HepG2 (cell line): ENCODE data around the gene A3GALT2. TPM values are rescaled to one million over a fixed set of nuclear protein-coding genes. Genes with fewer than 3 reads are reported as not detected.

Source experiments
- AGO2 ChIP-seq: fragments of 200-400 bp; formaldehyde crosslinking; optimal IDR thresholded peaks from 2 replicates; pipeline ENCODE3; 2017; ENCODE audit warnings: mild to moderate bottlenecking, low read depth, low read length, moderate library complexity
- ATF5 ChIP-seq: sonication (generic); formaldehyde crosslinking; IDR thresholded peaks from 2 replicates; pipeline ENCODE4 v1.4.0; 2020; ENCODE audit warnings: mild to moderate bottlenecking, low read depth, missing genetic modification reagents
- FOXK1 ChIP-seq: sonication (generic); formaldehyde crosslinking; IDR thresholded peaks from 2 replicates; pipeline ENCODE4 v1.4.0; 2020; ENCODE audit warnings: low read depth, missing genetic modification reagents, borderline replicate concordance
- HES4 ChIP-seq: sonication (generic); formaldehyde crosslinking; IDR thresholded peaks from 2 replicates; pipeline ENCODE4 v1.9.0; 2021; ENCODE audit warnings: mild to moderate bottlenecking, missing genetic modification reagents, borderline replicate concordance
- HIVEP1 ChIP-seq: sonication (generic); formaldehyde crosslinking; IDR thresholded peaks from 2 replicates; pipeline ENCODE4 v1.4.0; 2020; ENCODE audit warnings: mild to moderate bottlenecking, missing genetic modification reagents
- HNF4G ChIP-seq, 2 experiments: sonication (generic) in 1 of 2; formaldehyde crosslinking in 1 of 2; IDR thresholded peaks; 2 replicates each; pipeline versions ENCODE4 v1.4.0 to v1.6.1; 2011 to 2020; ENCODE audit warnings: borderline replicate concordance in 2 of 2, low read depth in 2 of 2, mild to moderate bottlenecking in 2 of 2, low read length in 1 of 2, missing genetic modification reagents in 1 of 2, moderate library complexity in 1 of 2
- JUND ChIP-seq: sonication (generic); formaldehyde crosslinking; IDR thresholded peaks from 2 replicates; pipeline ENCODE4 v1.8.0; 2022; ENCODE audit warnings: mild to moderate bottlenecking, missing genetic modification reagents
- MTF1 ChIP-seq: sonication (generic); formaldehyde crosslinking; IDR thresholded peaks from 2 replicates; pipeline ENCODE4 v1.5.0; 2020; ENCODE audit warnings: missing genetic modification reagents
- MTF2 ChIP-seq: sonication (generic); formaldehyde crosslinking; IDR thresholded peaks from 2 replicates; pipeline ENCODE4 v1.5.0; 2020; ENCODE audit warnings: missing genetic modification reagents, borderline replicate concordance
- NFATC3 ChIP-seq: sonication (generic); formaldehyde crosslinking; IDR thresholded peaks from 2 replicates; pipeline ENCODE4 v1.5.1; 2020; ENCODE audit warnings: mild to moderate bottlenecking, missing genetic modification reagents
- RXRA ChIP-seq: sonication (generic); formaldehyde crosslinking; IDR thresholded peaks from 2 replicates; pipeline ENCODE4 v1.5.1; 2020; ENCODE audit warnings: missing genetic modification reagents
- SAP130 ChIP-seq: IDR thresholded peaks from 2 replicates; pipeline ENCODE4 v1.6.1; 2016; ENCODE audit warnings: low read depth
- SKI ChIP-seq: fragments of 450-650 bp; IDR thresholded peaks from one replicate; pipeline ENCODE4 v1.6.1; 2018; ENCODE audit warnings: mild to moderate bottlenecking; ENCODE audit not compliant: partially characterized antibody
- ZNF20 ChIP-seq: sonication (generic); formaldehyde crosslinking; IDR thresholded peaks from 2 replicates; pipeline ENCODE4 v1.4.0; 2020; ENCODE audit warnings: mild to moderate bottlenecking, moderate library complexity, missing genetic modification reagents
- ZNF747 ChIP-seq: sonication (generic); formaldehyde crosslinking; IDR thresholded peaks from 2 replicates; pipeline ENCODE4 v1.8.1; 2023; ENCODE audit warnings: missing genetic modification reagents, mild to moderate bottlenecking, borderline replicate concordance
- ZSCAN9 ChIP-seq: IDR thresholded peaks from 2 replicates; pipeline ENCODE4 v1.6.1; 2016; ENCODE audit warnings: borderline replicate concordance
- polyA plus RNA-seq, 8 experiments: library from polyadenylated mRNA; depleted of rRNA in 3 of 8; stranded (reverse) in 7 of 8; unstranded in 1 of 8; fragments of >200 nt; fragmentation: Illumina TruSeq in 4 of 8; extraction: Trizol in 4 of 8; gene quantifications; 2 replicates each; pipeline versions ENCODE4 v1.2.1 to v1.2.3, GENCODE V29; 2011 to 2016; ENCODE audit warnings: low read depth in 4 of 8, missing spikeins in 1 of 8, mixed read lengths in 1 of 8; ENCODE audit not compliant: insufficient read depth in 1 of 8
- total RNA-seq, 5 experiments: library from RNA; depleted of rRNA; stranded (reverse); fragments of >200 nt; fragmentation: Illumina TruSeq; extraction: Trizol; gene quantifications; 2 replicates each; pipeline ENCODE4 v1.2.3, GENCODE V29; 2016; ENCODE audit warnings: low read depth in 1 of 5
- TF ChIP-seq, protein P1 (sequence below): sonication (generic); formaldehyde crosslinking; IDR thresholded peaks from 2 replicates; pipeline ENCODE4 v1.9.0; 2021; ENCODE audit warnings: missing genetic modification reagents, borderline replicate concordance
- TF ChIP-seq, protein P2 (sequence below): sonication (generic); formaldehyde crosslinking; IDR thresholded peaks from 2 replicates; pipeline ENCODE4 v1.4.0; 2020; ENCODE audit warnings: mild to moderate bottlenecking, low read depth, missing genetic modification reagents
- TF ChIP-seq, protein P3 (sequence below): sonication (generic); formaldehyde crosslinking; IDR thresholded peaks from 2 replicates; pipeline ENCODE4 v1.5.1; 2020; ENCODE audit warnings: missing genetic modification reagents, mild to moderate bottlenecking, borderline replicate concordance
- TF ChIP-seq, protein P4 (sequence below): sonication (generic); formaldehyde crosslinking; conservative IDR thresholded peaks from 2 replicates; pipeline ENCODE4 v1.8.1; 2023; ENCODE audit warnings: missing genetic modification reagents

A3GALT2 gene
- total and polyA plus RNA-seq, 2 of the 13 experiments (the other 11 are each of a cell fraction or from before 2014, with no cell fraction given), result not detected

- TF ChIP-seq, protein P1, sequence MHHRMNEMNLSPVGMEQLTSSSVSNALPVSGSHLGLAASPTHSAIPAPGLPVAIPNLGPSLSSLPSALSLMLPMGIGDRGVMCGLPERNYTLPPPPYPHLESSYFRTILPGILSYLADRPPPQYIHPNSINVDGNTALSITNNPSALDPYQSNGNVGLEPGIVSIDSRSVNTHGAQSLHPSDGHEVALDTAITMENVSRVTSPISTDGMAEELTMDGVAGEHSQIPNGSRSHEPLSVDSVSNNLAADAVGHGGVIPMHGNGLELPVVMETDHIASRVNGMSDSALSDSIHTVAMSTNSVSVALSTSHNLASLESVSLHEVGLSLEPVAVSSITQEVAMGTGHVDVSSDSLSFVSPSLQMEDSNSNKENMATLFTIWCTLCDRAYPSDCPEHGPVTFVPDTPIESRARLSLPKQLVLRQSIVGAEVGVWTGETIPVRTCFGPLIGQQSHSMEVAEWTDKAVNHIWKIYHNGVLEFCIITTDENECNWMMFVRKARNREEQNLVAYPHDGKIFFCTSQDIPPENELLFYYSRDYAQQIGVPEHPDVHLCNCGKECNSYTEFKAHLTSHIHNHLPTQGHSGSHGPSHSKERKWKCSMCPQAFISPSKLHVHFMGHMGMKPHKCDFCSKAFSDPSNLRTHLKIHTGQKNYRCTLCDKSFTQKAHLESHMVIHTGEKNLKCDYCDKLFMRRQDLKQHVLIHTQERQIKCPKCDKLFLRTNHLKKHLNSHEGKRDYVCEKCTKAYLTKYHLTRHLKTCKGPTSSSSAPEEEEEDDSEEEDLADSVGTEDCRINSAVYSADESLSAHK (CRISPR knock-in tag), result no peak
- TF ChIP-seq, protein P2, sequence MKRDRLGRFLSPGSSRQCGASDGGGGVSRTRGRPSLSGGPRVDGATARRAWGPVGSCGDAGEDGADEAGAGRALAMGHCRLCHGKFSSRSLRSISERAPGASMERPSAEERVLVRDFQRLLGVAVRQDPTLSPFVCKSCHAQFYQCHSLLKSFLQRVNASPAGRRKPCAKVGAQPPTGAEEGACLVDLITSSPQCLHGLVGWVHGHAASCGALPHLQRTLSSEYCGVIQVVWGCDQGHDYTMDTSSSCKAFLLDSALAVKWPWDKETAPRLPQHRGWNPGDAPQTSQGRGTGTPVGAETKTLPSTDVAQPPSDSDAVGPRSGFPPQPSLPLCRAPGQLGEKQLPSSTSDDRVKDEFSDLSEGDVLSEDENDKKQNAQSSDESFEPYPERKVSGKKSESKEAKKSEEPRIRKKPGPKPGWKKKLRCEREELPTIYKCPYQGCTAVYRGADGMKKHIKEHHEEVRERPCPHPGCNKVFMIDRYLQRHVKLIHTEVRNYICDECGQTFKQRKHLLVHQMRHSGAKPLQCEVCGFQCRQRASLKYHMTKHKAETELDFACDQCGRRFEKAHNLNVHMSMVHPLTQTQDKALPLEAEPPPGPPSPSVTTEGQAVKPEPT, result peak; percentile 58; the same call in 1 of the 2 replicates
- peak; percentile 89; the same call in 1 of the 2 replicates for TF ChIP-seq ZNF747
- no peak for TF ChIP-seq ZNF20
- peak; percentile 83; the same call in 1 of the 2 replicates for TF ChIP-seq HES4 (CRISPR knock-in tag)
- TF ChIP-seq ZSCAN9 (CRISPR knock-in tag), result 0 out of 2 replicates have a peak, but pooled peaks have one; percentile 26
- TF ChIP-seq HIVEP1 (CRISPR knock-in tag), result peak; percentile 87
- TF ChIP-seq, protein P3, sequence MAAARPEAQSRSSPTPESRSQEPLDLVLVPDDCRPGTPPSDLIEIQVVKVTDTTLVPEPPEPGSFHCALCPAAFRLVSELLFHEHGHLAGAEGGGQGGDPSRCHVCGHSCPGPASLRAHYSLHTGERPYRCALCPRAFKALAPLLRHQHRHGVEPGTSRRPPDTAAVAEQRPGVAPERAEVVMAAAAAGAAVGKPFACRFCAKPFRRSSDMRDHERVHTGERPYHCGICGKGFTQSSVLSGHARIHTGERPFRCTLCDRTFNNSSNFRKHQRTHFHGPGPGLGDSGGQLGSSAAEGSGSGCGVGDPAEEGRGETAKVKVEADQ, result peak; percentile 57; the same call in 1 of the 2 replicates
- peak; percentile 73 for TF ChIP-seq RXRA
- TF ChIP-seq SKI, result no peak
- peak; percentile 82 for TF ChIP-seq AGO2
- no peak for TF ChIP-seq HNF4G (IDR thresholded peaks at IDR 0.05; ENCODE audit: borderline replicate concordance, low read depth, low read length)
- no peak for TF ChIP-seq HNF4G (CRISPR knock-in tag; IDR thresholded peaks at IDR 0.05; ENCODE audit: borderline replicate concordance, low read depth)
- TF ChIP-seq FOXK1 (CRISPR knock-in tag), result 0 out of 2 replicates have a peak, but pooled peaks have one; percentile 10
- TF ChIP-seq SAP130, result peak; percentile 72
- TF ChIP-seq MTF2 (CRISPR knock-in tag), result 0 out of 2 replicates have a peak, but pooled peaks have one; percentile 75
- TF ChIP-seq, protein P4, sequence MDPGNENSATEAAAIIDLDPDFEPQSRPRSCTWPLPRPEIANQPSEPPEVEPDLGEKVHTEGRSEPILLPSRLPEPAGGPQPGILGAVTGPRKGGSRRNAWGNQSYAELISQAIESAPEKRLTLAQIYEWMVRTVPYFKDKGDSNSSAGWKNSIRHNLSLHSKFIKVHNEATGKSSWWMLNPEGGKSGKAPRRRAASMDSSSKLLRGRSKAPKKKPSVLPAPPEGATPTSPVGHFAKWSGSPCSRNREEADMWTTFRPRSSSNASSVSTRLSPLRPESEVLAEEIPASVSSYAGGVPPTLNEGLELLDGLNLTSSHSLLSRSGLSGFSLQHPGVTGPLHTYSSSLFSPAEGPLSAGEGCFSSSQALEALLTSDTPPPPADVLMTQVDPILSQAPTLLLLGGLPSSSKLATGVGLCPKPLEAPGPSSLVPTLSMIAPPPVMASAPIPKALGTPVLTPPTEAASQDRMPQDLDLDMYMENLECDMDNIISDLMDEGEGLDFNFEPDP, result peak; percentile 97; the same call in 1 of the 2 replicates
- no peak for TF ChIP-seq MTF1 (CRISPR knock-in tag)
- 0 out of 2 replicates have a peak, but pooled peaks have one; percentile 39 for TF ChIP-seq ATF5
- peak; percentile 50; the same call in 1 of the 2 replicates for TF ChIP-seq NFATC3 (CRISPR knock-in tag)
- no peak for TF ChIP-seq JUND (CRISPR knock-in tag)
Measured at GRCh38 chr1:33349778-33350610, 29.1 kb upstream of the A3GALT2 start (continued).
